Spleen (tissue), 11 donors: ENCODE data around the gene CHMP1B. TPM values are rescaled to one million over a fixed set of nuclear protein-coding genes. Genes with fewer than 3 reads are reported as not detected.

Experiments used
- DNase-seq: peaks from one replicate; pipeline ENCODE4 v3.0.0-alpha.2; 2020
- H3K27ac ChIP-seq, 8 donors: fragments of 200-600 bp; sonication (generic) in 7 of 8; 1 replicate in 4 of 8; 2 replicates in 4 of 8; pipeline versions ENCODE4 v1.5.0 to v1.8.0; 2016 to 2021; ENCODE audit warnings: inconsistent platforms in 4 of 8, mild to moderate bottlenecking in 4 of 8, moderate library complexity in 1 of 8
- H3K27me3 ChIP-seq, 7 donors: fragments of 200-600 bp; sonication (generic) in 6 of 7; replicated peaks in 1 of 7; 1 replicate in 4 of 7; 2 replicates in 3 of 7; pipeline versions ENCODE4 v1.5.0 to v1.8.0; 2016 to 2021; ENCODE audit warnings: inconsistent platforms in 3 of 7, mild to moderate bottlenecking in 1 of 7
- H3K36me3 ChIP-seq, 6 donors: fragments of 200-600 bp; sonication (generic) in 5 of 6; 1 replicate in 4 of 6; 2 replicates in 2 of 6; pipeline versions ENCODE4 v1.5.0 to v1.8.0; 2016 to 2021; ENCODE audit warnings: inconsistent platforms in 2 of 6
- H3K4me1 ChIP-seq, 6 donors: fragments of 200-600 bp; sonication (generic) in 5 of 6; 1 replicate in 3 of 6; 2 replicates in 3 of 6; pipeline versions ENCODE4 v1.5.0 to v1.8.0; 2016 to 2021; ENCODE audit warnings: inconsistent platforms in 3 of 6
- H3K4me3 ChIP-seq, 8 donors: fragments of 200-600 bp; sonication (generic) in 7 of 8; 1 replicate in 4 of 8; 2 replicates in 4 of 8; pipeline versions ENCODE4 v1.5.0 to v1.8.0; 2016 to 2021; ENCODE audit warnings: inconsistent platforms in 4 of 8, mild to moderate bottlenecking in 4 of 8, moderate library complexity in 2 of 8
- H3K9me3 ChIP-seq, 8 donors: fragments of 200-600 bp; sonication (generic) in 7 of 8; 1 replicate in 4 of 8; 2 replicates in 4 of 8; pipeline versions ENCODE4 v1.5.0 to v1.8.0; 2016 to 2021; ENCODE audit warnings: inconsistent platforms in 4 of 8
- CTCF ChIP-seq, 11 experiments: fragments of 200-600 bp in 7 of 11; fragments of 450-650 bp in 4 of 11; sonication (generic) in 4 of 11; IDR thresholded peaks in 8 of 11; conservative IDR thresholded peaks in 3 of 11; 1 replicate in 7 of 11; 2 replicates in 4 of 11; pipeline versions ENCODE4 v1.4.0 to v1.8.0; 2016 to 2021; ENCODE audit warnings: antibody characterized with exemption in 11 of 11, inconsistent platforms in 4 of 11, mild to moderate bottlenecking in 1 of 11
- POLR2A ChIP-seq, 3 donors: fragments of 450-650 bp; IDR thresholded peaks; one replicate each; pipeline ENCODE4 v1.5.1; 2017; ENCODE audit warnings: antibody characterized with exemption in 3 of 3, mild to moderate bottlenecking in 1 of 3
- POLR2AphosphoS5 ChIP-seq, 3 donors: sonication (generic); formaldehyde crosslinking; IDR thresholded peaks; one replicate each; pipeline ENCODE4 v1.5.1; 2017; ENCODE audit warnings: antibody characterized with exemption in 3 of 3
- WGBS, 5 donors: extraction: QIAGEN DNeasy Blood & Tissue Kit in 3 of 5; methylation state at CpG; one replicate each; pipeline versions ENCODE4 v1.1.5 to v1.1.7; 2013 to 2018; 5-methylcytosine and 5-hydroxymethylcytosine counted together
- intact Hi-C: fragments of 100-400 bp; cut with DNase I; formaldehyde crosslinking; loops from one replicate; pipeline ENCODE4 v1.15.0; 2023; ENCODE audit warnings: low total_unique reads
- polyA plus RNA-seq, 3 donors: library from polyadenylated mRNA; stranded (reverse); fragments of 200-250 nt; gene quantifications; one replicate each; pipeline ENCODE4 v1.2.1, GENCODE V29; 2013
- total RNA-seq, 7 donors: library from RNA; depleted of rRNA in 3 of 7; stranded (reverse); fragments of >200 nt in 3 of 7; fragmentation: NEBNext Ultra II Directional in 4 of 7; extraction: Animal tissue kit (Norgen Biotek cat#: 25700) in 4 of 7; gene quantifications; one replicate each; pipeline versions ENCODE4 v1.1.0 to v1.2.1, GENCODE V29; 2016 to 2021
- donor health status: healthy with polysubstance abuse.
- donor health status: DM: no; HTN: no; CAD: no; lungs with moderate emphysema.
- donor health status: DM: no; HTN: no; CAD: no.
- donor health status: Bipolar disorder and iron deficiency.
- donor health status: healthy.
- donor health status: DM: no; HTN: no; CAD: no.
- donor health status: DM: yes; HTN: yes; CAD: no.

CHMP1B gene
- total and polyA plus RNA-seq, 10 donors, result 33.1 to 58.0 (median 38.7) TPM

GRCh38 chr18:11831921-11832320 is 19.3 kb upstream of the CHMP1B start:
- TF ChIP-seq POLR2AphosphoS5 (IDR thresholded peaks at IDR 0.05) (no peak), CTCF (IDR thresholded peaks at IDR 0.05 in 8 of 11, conservative IDR thresholded peaks at IDR 0.05 in 3 of 11) (no peak), POLR2A (IDR thresholded peaks at IDR 0.05) (no peak)
- WGBS, 5 donors, result 77 to 86% (median 81%) methylated on average over 3 of the region's 3 CpGs
- DNase-seq, result no peak
- H3K27me3 ChIP-seq, result no peaks in the 10 kb centered on the region
- no peak overlapping the region for H3K4me3 ChIP-seq
- no peaks in the 10 kb centered on the region for H3K4me1 ChIP-seq
- no peak overlapping the region for H3K27ac ChIP-seq
- H3K9me3 ChIP-seq, result no peaks in the 10 kb centered on the region
- H3K36me3 ChIP-seq, result no peaks in the 10 kb centered on the region
- intact Hi-C loops, result no loop called here

- no peaks in the 10 kb centered on the region for H3K27me3 ChIP-seq
- no peak for TF ChIP-seq POLR2A (IDR thresholded peaks at IDR 0.05)
- TF ChIP-seq CTCF (IDR thresholded peaks at IDR 0.05 in 8 of 11, conservative IDR thresholded peaks at IDR 0.05 in 3 of 11), result no peak
- no peak for TF ChIP-seq POLR2AphosphoS5 (IDR thresholded peaks at IDR 0.05)
- H3K36me3 ChIP-seq, result no peaks in the 10 kb centered on the region
- no peaks in the 10 kb centered on the region for H3K4me1 ChIP-seq
- intact Hi-C loops, result no loop called here
- WGBS, 5 donors, result 78 to 87% (median 86%) methylated on average over 5 of the region's 5 CpGs
- H3K9me3 ChIP-seq, result no peaks in the 10 kb centered on the region
- no peak overlapping the region for H3K4me3 ChIP-seq
- DNase-seq, result no peak
- no peak overlapping the region for H3K27ac ChIP-seq
Observed at GRCh38 chr18:11834772-11835171, 16.4 kb upstream of the CHMP1B start.

- no peaks in the 10 kb centered on the region for H3K9me3 ChIP-seq
- H3K27ac ChIP-seq, result no peak overlapping the region
- DNase-seq, result no peak
- no peaks in the 10 kb centered on the region for H3K27me3 ChIP-seq
- no peak overlapping the region for H3K4me3 ChIP-seq
- intact Hi-C loops, result no loop called here
- 77 to 89% (median 84%) methylated on average over 6 of the region's 6 CpGs for WGBS, 5 donors
- H3K4me1 ChIP-seq, result no peaks in the 10 kb centered on the region
- TF ChIP-seq POLR2A (IDR thresholded peaks at IDR 0.05), result no peak
- no peak for TF ChIP-seq CTCF (IDR thresholded peaks at IDR 0.05 in 8 of 11, conservative IDR thresholded peaks at IDR 0.05 in 3 of 11)
- TF ChIP-seq POLR2AphosphoS5 (IDR thresholded peaks at IDR 0.05), result no peak
- no peaks in the 10 kb centered on the region for H3K36me3 ChIP-seq
Observed at GRCh38 chr18:11839556-11839955, 11.7 kb upstream of the CHMP1B start.

GRCh38 chr18:11840493-11840892 is 10.7 kb upstream of the CHMP1B start:
- intact Hi-C loops, result no loop called here
- H3K27me3 ChIP-seq, result no peaks in the 10 kb centered on the region
- H3K36me3 ChIP-seq, result no peaks in the 10 kb centered on the region
- H3K9me3 ChIP-seq, result no peaks in the 10 kb centered on the region
- DNase-seq, result no peak
- no peaks in the 10 kb centered on the region for H3K4me1 ChIP-seq
- TF ChIP-seq POLR2AphosphoS5 (IDR thresholded peaks at IDR 0.05) (no peak), CTCF (IDR thresholded peaks at IDR 0.05 in 8 of 11, conservative IDR thresholded peaks at IDR 0.05 in 3 of 11) (no peak), POLR2A (IDR thresholded peaks at IDR 0.05) (no peak)
- H3K27ac ChIP-seq, result no peak overlapping the region
- 56 to 75% (median 61%) methylated on average over 6 of the region's 6 CpGs for WGBS, 5 donors
- no peak overlapping the region for H3K4me3 ChIP-seq
